Stomach (tissue), 9 donors: Measurements from ENCODE around the gene PDIK1L. TPM values are rescaled to one million over a fixed set of nuclear protein-coding genes. Genes with fewer than 3 reads are reported as not detected.
A peak's percentile ranks its signal among the peaks of the same experiment; 100 is the strongest.

Experiments
- DNase-seq, 2 donors: peaks; one replicate each; pipeline versions ENCODE4 v3.0.0 to v3.0.0-alpha.2; 2013 to 2019
- H3K27ac ChIP-seq, 5 donors: fragments of 200-600 bp in 4 of 5; sonication (generic) in 4 of 5; one replicate each; pipeline ENCODE4 v1.5.1; 2013 to 2019; ENCODE audit warnings: mild to moderate bottlenecking in 1 of 5, moderate library complexity in 1 of 5
- H3K27me3 ChIP-seq, 3 donors: fragments of 200-600 bp; sonication (generic); one replicate each; pipeline ENCODE4 v1.5.1; 2017 to 2019; ENCODE audit warnings: mixed run types in 1 of 3
- H3K36me3 ChIP-seq, 4 donors: fragments of 200-600 bp; sonication (generic); 1 replicate in 3 of 4; 2 replicates in 1 of 4; pipeline ENCODE4 v1.5.1; 2016 to 2019
- H3K4me1 ChIP-seq, 4 donors: fragments of 200-600 bp; sonication (generic); one replicate each; pipeline ENCODE4 v1.5.1; 2016 to 2019
- H3K4me3 ChIP-seq, 4 donors: fragments of 200-600 bp; sonication (generic) in 3 of 4; one replicate each; pipeline ENCODE4 v1.5.1; 2016 to 2019; ENCODE audit warnings: mild to moderate bottlenecking in 1 of 4
- H3K9me3 ChIP-seq, 4 donors: fragments of 200-600 bp; sonication (generic); one replicate each; pipeline ENCODE4 v1.5.1; 2016 to 2019
- CTCF ChIP-seq, 7 experiments: fragments of 450-650 bp in 4 of 7; fragments of 200-600 bp in 3 of 7; sonication (generic) in 3 of 7; IDR thresholded peaks; one replicate each; pipeline ENCODE4 v1.5.1; 2016 to 2019; ENCODE audit warnings: antibody characterized with exemption in 7 of 7, control low read depth in 2 of 7, mild to moderate bottlenecking in 1 of 7
- EP300 ChIP-seq: sonication (generic); formaldehyde crosslinking; IDR thresholded peaks from one replicate; pipeline ENCODE4 v1.6.1; 2017; ENCODE audit warnings: antibody characterized with exemption
- POLR2A ChIP-seq, 4 donors: fragments of 450-650 bp; IDR thresholded peaks; one replicate each; pipeline ENCODE4 v1.6.1; 2016; ENCODE audit warnings: antibody characterized with exemption in 4 of 4, control low read depth in 2 of 4, mild to moderate bottlenecking in 1 of 4, moderate library complexity in 1 of 4
- POLR2AphosphoS5 ChIP-seq, 3 donors: sonication (generic); formaldehyde crosslinking; IDR thresholded peaks; one replicate each; pipeline ENCODE4 v1.6.1; 2016; ENCODE audit warnings: antibody characterized with exemption in 3 of 3
- WGBS, 5 donors: extraction: QIAGEN DNeasy Blood & Tissue Kit in 3 of 5; methylation state at CpG; one replicate each; pipeline versions ENCODE4 v1.1.5 to v1.1.7; 2013 to 2018; 5-methylcytosine and 5-hydroxymethylcytosine counted together
- intact Hi-C: fragments of 100-400 bp; cut with DNase I; formaldehyde crosslinking; loops from one replicate; pipeline ENCODE4 v1.15.1; 2023; ENCODE audit warnings: low total_unique reads
- polyA plus RNA-seq, 3 donors: library from polyadenylated mRNA; stranded (reverse); fragments of 200-250 nt; gene quantifications; one replicate each; pipeline ENCODE4 v1.2.3, GENCODE V29; 2013
- total RNA-seq, 5 donors: library from RNA; depleted of rRNA; stranded (reverse); fragments of >200 nt; gene quantifications; one replicate each; pipeline versions ENCODE4 v1.1.0 to v1.2.3, GENCODE V29; 2014 to 2016
- donor health status: healthy with polysubstance abuse.
- donor health status: Bipolar disorder and iron deficiency.
- donor health status: healthy.

The PDIK1L gene
- total and polyA plus RNA-seq, 8 donors = 1.8 to 33.8 (median 3.7) TPM

GRCh38 chr1:26125382-26125781, 13.8 kb downstream of the PDIK1L start:
- H3K4me3 ChIP-seq = no peak overlapping the region

GRCh38 chr1:26125946-26126320, 14.3 kb downstream of the PDIK1L start:
- Histone ChIP-seq H3K36me3 (peaks cover 0 to 14% (median 0%) of the 10 kb centered on the region in 4 donors), H3K27me3 (no peaks in the 10 kb centered on the region), H3K9me3 (no peaks in the 10 kb centered on the region), H3K27ac (peak overlapping the region in 4 of 5 donors; percentile 74 to 91 (median 80)), H3K4me3 (no peak overlapping the region), H3K4me1 (peaks cover 22 to 75% (median 49%) of the 10 kb centered on the region in 4 donors)
- 30 to 52% (median 36%) methylated on average over 1 of the region's 1 CpG for WGBS, 5 donors
- no peak for TF ChIP-seq CTCF (IDR thresholded peaks at IDR 0.05)
- no peak for TF ChIP-seq POLR2A (IDR thresholded peaks at IDR 0.05)
- no peak for TF ChIP-seq EP300
- TF ChIP-seq POLR2AphosphoS5 (IDR thresholded peaks at IDR 0.05) = no peak
- no peak for DNase-seq
- intact Hi-C loops = no loop called here

More at GRCh38 chr1:26125382-26125781, 13.8 kb downstream of the PDIK1L start:
- Histone ChIP-seq H3K27ac (peak overlapping the region in 4 of 5 donors; percentile 74 to 91 (median 80)), H3K36me3 (peaks cover 0 to 20% (median 1%) of the 10 kb centered on the region in 4 donors), H3K27me3 (no peaks in the 10 kb centered on the region), H3K4me1 (peaks cover 22 to 80% (median 49%) of the 10 kb centered on the region in 4 donors), H3K9me3 (no peaks in the 10 kb centered on the region)
- TF ChIP-seq CTCF (IDR thresholded peaks at IDR 0.05) (no peak), POLR2AphosphoS5 (IDR thresholded peaks at IDR 0.05) (no peak), EP300 (no peak), POLR2A (IDR thresholded peaks at IDR 0.05) (no peak)
- DNase-seq = no peak
- intact Hi-C loops = no loop called here

GRCh38 chr1:26126321-26127084, 14.9 kb downstream of the PDIK1L start:
- intact Hi-C loops = no loop called here
- Histone ChIP-seq H3K27me3 (no peaks in the 10 kb centered on the region), H3K27ac (peak overlapping the region; percentile 74 to 94 (median 85)), H3K36me3 (peaks cover 0 to 14% (median 0%) of the 10 kb centered on the region in 4 donors), H3K4me3 (peak overlapping the region in 1 of 4 donors; percentile 17), H3K9me3 (no peaks in the 10 kb centered on the region), H3K4me1 (peaks cover 22 to 69% (median 46%) of the 10 kb centered on the region in 4 donors)
- TF ChIP-seq POLR2AphosphoS5 (IDR thresholded peaks at IDR 0.05) (peak in 2 of 3 donors; percentile 47 to 79), EP300 (no peak), POLR2A (IDR thresholded peaks at IDR 0.05) (no peak), CTCF (IDR thresholded peaks at IDR 0.05) (no peak)
- WGBS, 5 donors = 32 to 56% (median 43%) methylated on average over 9 of the region's 9 CpGs
- DNase-seq = peak; percentile 56 to 85

GRCh38 chr1:26127235-26128163, 15.9 kb downstream of the PDIK1L start:
- peaks cover 22 to 59% (median 41%) of the 10 kb centered on the region in 4 donors for H3K4me1 ChIP-seq
- TF ChIP-seq POLR2A (IDR thresholded peaks at IDR 0.05) (no peak), POLR2AphosphoS5 (IDR thresholded peaks at IDR 0.05) (peak in 1 of 3 donors; percentile 11)

More at GRCh38 chr1:26127235-26128163, 15.9 kb downstream of the PDIK1L start:
- peaks cover 0 to 3% (median 0%) of the 10 kb centered on the region in 3 donors for H3K27me3 ChIP-seq
- 23 to 39% (median 30%) methylated on average over 13 of the region's 13 CpGs for WGBS, 5 donors
- no peaks in the 10 kb centered on the region for H3K9me3 ChIP-seq
- intact Hi-C loops = no loop called here
- DNase-seq = peak in 1 of 2 donors; percentile 32
- H3K4me3 ChIP-seq = peak overlapping the region in 1 of 4 donors; percentile 17
- peak overlapping the region; percentile 74 to 94 (median 85) for H3K27ac ChIP-seq
- H3K36me3 ChIP-seq = peaks cover 0 to 6% (median 0%) of the 10 kb centered on the region in 4 donors
